HG02970 (cell line): ENCODE measurements around the gene TAL2.
"Not testable (repeated sequence)": the region's sequence is repeated elsewhere in the genome, so short reads cannot be mapped to it uniquely, and the experiment has no call there.

ENCODE experiments used
- ATAC-seq: cut with Tn5 transposase; IDR thresholded peaks from one replicate; pipeline ENCODE4 v1.9.1; 2021; ENCODE audit warnings: mild to moderate bottlenecking, moderate library complexity, moderate number of reproducible peaks; ENCODE audit not compliant: unreplicated experiment, low FRiP score

Gene TAL2

GRCh38 chr9:105702207-105702606 lies 40.0 kb downstream of the TAL2 start:
- ATAC-seq: no peak

GRCh38 chr9:105703638-105704037 lies 41.4 kb downstream of the TAL2 start:
- ATAC-seq: not testable (repeated sequence)

- no peak for ATAC-seq
Observed at GRCh38 chr9:105706156-105706555, 43.9 kb downstream of the TAL2 start.

- ATAC-seq: no peak
Observed at GRCh38 chr9:105708405-105708804, 46.1 kb downstream of the TAL2 start.

- ATAC-seq: no peak
Observed at GRCh38 chr9:105710638-105711037, 48.4 kb downstream of the TAL2 start.

GRCh38 chr9:105711867-105712266 lies 49.6 kb downstream of the TAL2 start:
- no peak for ATAC-seq

GRCh38 chr9:105712297-105712696 lies 50.0 kb downstream of the TAL2 start:
- no peak for ATAC-seq
